K562 (cell line): ENCODE measurements around the gene GRAMD2A. TPM values are rescaled to one million over a fixed set of nuclear protein-coding genes. Genes with fewer than 3 reads are reported as not detected.
A peak's percentile ranks its signal among the peaks of the same experiment; 100 is the strongest.

Experiments
- CBX5 ChIP-seq: IDR thresholded peaks from 2 replicates; pipeline ENCODE4 v1.6.1; 2014; ENCODE audit warnings: low read depth, borderline replicate concordance
- CSDE1 ChIP-seq, 2 experiments: fragments of 450-650 bp; IDR thresholded peaks; 2 replicates each; pipeline ENCODE4 v1.6.1; 2016; ENCODE audit warnings: mild to moderate bottlenecking in 1 of 2
- TBP ChIP-seq: optimal IDR thresholded peaks from 2 replicates; pipeline ENCODE3; 2011; ENCODE audit warnings: low read depth, low read length, improper control_type of control experiment
- ZNF212 ChIP-seq: fragments of 450-650 bp; formaldehyde crosslinking; IDR thresholded peaks from 2 replicates; pipeline ENCODE4 v1.4.0; 2020; ENCODE audit warnings: mild to moderate bottlenecking
- polyA plus RNA-seq, 8 experiments: library from polyadenylated mRNA; depleted of rRNA in 4 of 8; stranded (reverse) in 5 of 8; unstranded in 3 of 8; fragments of >200 nt; fragmentation: Nextera tagmentation in 2 of 8; fragmentation: Illumina TruSeq in 1 of 8; extraction: Ambion mirVana in 2 of 8; extraction: Trizol in 1 of 8; gene quantifications; 2 replicates each; pipeline versions ENCODE4 v1.2.1 to v1.2.3, GENCODE V29; 2011 to 2014; ENCODE audit warnings: inconsistent platforms in 1 of 8, missing spikeins in 1 of 8
- total RNA-seq, 7 experiments: library from RNA; depleted of rRNA in 6 of 7; stranded (reverse); fragments of >200 nt in 6 of 7; fragmentation: Illumina TruSeq in 2 of 7; extraction: Trizol in 2 of 7; gene quantifications; 2 replicates each; pipeline versions ENCODE4 v1.2.1 to v1.2.3, GENCODE V29; 2011 to 2021; ENCODE audit warnings: low replicate concordance in 1 of 7
- TF ChIP-seq, protein P1 (sequence below), 2 experiments: fragments of 450-650 bp; formaldehyde crosslinking in 1 of 2; IDR thresholded peaks; 2 replicates each; pipeline versions ENCODE4 v1.4.0 to v1.6.1; 2014 to 2020; ENCODE audit warnings: mild to moderate bottlenecking in 2 of 2, borderline replicate concordance in 1 of 2, low read depth in 1 of 2
- TF ChIP-seq, protein P2 (sequence below), 2 experiments: IDR thresholded peaks in 1 of 2; conservative IDR thresholded peaks in 1 of 2; 2 replicates each; pipeline ENCODE4 v1.6.1; 2016; ENCODE audit warnings: low read depth in 2 of 2, mild to moderate bottlenecking in 1 of 2, missing compliant biosample characterization in 1 of 2, missing genetic modification characterization in 1 of 2, moderate library complexity in 1 of 2
- TF ChIP-seq, protein P3 (sequence below): fragments of 450-650 bp; formaldehyde crosslinking; IDR thresholded peaks from 2 replicates; pipeline ENCODE4 v1.4.0; 2020; ENCODE audit warnings: mild to moderate bottlenecking, moderate library complexity
- TF ChIP-seq, protein P4 (sequence below): fragments of 450-650 bp; formaldehyde crosslinking; IDR thresholded peaks from 2 replicates; pipeline ENCODE4 v1.4.0; 2020; ENCODE audit warnings: mild to moderate bottlenecking, moderate library complexity
- TF ChIP-seq, protein P5 (sequence below), 2 experiments: fragments of 450-650 bp; IDR thresholded peaks; 2 replicates each; pipeline ENCODE4 v1.6.1; 2018; ENCODE audit warnings: mild to moderate bottlenecking in 2 of 2, low read depth in 1 of 2; ENCODE audit not compliant: partially characterized antibody in 2 of 2

GRAMD2A gene
- total and polyA plus RNA-seq, 9 of the 15 experiments (the other 6 are each of a cell fraction or from before 2014, with no cell fraction given) = 0.08 to 0.22 TPM; not detected in 7

DNA sequence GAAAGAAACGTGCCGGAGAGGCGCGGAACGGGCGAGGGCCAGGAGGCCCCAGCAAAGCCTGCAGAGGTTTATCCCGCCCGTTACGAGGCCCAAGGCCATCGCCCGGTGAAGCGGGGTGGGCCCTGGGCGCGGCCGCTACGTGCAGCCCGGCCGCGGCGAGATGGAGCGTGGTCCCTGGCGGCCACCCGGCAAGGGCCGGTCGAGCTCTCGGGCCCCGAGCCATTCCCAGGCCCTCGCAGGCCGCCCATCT is 32.3 kb upstream of the GRAMD2A start (continued):
- TF ChIP-seq, protein P1, sequence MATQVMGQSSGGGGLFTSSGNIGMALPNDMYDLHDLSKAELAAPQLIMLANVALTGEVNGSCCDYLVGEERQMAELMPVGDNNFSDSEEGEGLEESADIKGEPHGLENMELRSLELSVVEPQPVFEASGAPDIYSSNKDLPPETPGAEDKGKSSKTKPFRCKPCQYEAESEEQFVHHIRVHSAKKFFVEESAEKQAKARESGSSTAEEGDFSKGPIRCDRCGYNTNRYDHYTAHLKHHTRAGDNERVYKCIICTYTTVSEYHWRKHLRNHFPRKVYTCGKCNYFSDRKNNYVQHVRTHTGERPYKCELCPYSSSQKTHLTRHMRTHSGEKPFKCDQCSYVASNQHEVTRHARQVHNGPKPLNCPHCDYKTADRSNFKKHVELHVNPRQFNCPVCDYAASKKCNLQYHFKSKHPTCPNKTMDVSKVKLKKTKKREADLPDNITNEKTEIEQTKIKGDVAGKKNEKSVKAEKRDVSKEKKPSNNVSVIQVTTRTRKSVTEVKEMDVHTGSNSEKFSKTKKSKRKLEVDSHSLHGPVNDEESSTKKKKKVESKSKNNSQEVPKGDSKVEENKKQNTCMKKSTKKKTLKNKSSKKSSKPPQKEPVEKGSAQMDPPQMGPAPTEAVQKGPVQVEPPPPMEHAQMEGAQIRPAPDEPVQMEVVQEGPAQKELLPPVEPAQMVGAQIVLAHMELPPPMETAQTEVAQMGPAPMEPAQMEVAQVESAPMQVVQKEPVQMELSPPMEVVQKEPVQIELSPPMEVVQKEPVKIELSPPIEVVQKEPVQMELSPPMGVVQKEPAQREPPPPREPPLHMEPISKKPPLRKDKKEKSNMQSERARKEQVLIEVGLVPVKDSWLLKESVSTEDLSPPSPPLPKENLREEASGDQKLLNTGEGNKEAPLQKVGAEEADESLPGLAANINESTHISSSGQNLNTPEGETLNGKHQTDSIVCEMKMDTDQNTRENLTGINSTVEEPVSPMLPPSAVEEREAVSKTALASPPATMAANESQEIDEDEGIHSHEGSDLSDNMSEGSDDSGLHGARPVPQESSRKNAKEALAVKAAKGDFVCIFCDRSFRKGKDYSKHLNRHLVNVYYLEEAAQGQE (IDR thresholded peaks at IDR 0.05; ENCODE audit: borderline replicate concordance) = no peak
- TF ChIP-seq, protein P1 (CRISPR knock-in tag; IDR thresholded peaks at IDR 0.05; ENCODE audit: low read depth) = peak; percentile 36; the same call in 1 of the 2 replicates
- no peak for TF ChIP-seq TBP
- TF ChIP-seq, protein P2, sequence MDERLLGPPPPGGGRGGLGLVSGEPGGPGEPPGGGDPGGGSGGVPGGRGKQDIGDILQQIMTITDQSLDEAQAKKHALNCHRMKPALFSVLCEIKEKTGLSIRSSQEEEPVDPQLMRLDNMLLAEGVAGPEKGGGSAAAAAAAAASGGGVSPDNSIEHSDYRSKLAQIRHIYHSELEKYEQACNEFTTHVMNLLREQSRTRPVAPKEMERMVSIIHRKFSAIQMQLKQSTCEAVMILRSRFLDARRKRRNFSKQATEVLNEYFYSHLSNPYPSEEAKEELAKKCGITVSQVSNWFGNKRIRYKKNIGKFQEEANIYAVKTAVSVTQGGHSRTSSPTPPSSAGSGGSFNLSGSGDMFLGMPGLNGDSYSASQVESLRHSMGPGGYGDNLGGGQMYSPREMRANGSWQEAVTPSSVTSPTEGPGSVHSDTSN (CRISPR knock-in tag; IDR thresholded peaks at IDR 0.05; ENCODE audit: low read depth) = no peak
- TF ChIP-seq, protein P2 (tag; conservative IDR thresholded peaks at IDR 0.05; ENCODE audit: low read depth) = no peak
- TF ChIP-seq, protein P3, sequence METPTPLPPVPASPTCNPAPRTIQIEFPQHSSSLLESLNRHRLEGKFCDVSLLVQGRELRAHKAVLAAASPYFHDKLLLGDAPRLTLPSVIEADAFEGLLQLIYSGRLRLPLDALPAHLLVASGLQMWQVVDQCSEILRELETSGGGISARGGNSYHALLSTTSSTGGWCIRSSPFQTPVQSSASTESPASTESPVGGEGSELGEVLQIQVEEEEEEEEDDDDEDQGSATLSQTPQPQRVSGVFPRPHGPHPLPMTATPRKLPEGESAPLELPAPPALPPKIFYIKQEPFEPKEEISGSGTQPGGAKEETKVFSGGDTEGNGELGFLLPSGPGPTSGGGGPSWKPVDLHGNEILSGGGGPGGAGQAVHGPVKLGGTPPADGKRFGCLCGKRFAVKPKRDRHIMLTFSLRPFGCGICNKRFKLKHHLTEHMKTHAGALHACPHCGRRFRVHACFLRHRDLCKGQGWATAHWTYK (CRISPR knock-in tag) = no peak; the same call in 1 of the 2 replicates
- TF ChIP-seq, protein P4, sequence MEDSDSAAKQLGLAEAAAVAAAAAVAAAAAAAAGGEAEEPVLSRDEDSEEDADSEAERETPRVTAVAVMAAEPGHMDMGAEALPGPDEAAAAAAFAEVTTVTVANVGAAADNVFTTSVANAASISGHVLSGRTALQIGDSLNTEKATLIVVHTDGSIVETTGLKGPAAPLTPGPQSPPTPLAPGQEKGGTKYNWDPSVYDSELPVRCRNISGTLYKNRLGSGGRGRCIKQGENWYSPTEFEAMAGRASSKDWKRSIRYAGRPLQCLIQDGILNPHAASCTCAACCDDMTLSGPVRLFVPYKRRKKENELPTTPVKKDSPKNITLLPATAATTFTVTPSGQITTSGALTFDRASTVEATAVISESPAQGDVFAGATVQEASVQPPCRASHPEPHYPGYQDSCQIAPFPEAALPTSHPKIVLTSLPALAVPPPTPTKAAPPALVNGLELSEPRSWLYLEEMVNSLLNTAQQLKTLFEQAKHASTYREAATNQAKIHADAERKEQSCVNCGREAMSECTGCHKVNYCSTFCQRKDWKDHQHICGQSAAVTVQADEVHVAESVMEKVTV (CRISPR knock-in tag) = no peak
- TF ChIP-seq, protein P5, sequence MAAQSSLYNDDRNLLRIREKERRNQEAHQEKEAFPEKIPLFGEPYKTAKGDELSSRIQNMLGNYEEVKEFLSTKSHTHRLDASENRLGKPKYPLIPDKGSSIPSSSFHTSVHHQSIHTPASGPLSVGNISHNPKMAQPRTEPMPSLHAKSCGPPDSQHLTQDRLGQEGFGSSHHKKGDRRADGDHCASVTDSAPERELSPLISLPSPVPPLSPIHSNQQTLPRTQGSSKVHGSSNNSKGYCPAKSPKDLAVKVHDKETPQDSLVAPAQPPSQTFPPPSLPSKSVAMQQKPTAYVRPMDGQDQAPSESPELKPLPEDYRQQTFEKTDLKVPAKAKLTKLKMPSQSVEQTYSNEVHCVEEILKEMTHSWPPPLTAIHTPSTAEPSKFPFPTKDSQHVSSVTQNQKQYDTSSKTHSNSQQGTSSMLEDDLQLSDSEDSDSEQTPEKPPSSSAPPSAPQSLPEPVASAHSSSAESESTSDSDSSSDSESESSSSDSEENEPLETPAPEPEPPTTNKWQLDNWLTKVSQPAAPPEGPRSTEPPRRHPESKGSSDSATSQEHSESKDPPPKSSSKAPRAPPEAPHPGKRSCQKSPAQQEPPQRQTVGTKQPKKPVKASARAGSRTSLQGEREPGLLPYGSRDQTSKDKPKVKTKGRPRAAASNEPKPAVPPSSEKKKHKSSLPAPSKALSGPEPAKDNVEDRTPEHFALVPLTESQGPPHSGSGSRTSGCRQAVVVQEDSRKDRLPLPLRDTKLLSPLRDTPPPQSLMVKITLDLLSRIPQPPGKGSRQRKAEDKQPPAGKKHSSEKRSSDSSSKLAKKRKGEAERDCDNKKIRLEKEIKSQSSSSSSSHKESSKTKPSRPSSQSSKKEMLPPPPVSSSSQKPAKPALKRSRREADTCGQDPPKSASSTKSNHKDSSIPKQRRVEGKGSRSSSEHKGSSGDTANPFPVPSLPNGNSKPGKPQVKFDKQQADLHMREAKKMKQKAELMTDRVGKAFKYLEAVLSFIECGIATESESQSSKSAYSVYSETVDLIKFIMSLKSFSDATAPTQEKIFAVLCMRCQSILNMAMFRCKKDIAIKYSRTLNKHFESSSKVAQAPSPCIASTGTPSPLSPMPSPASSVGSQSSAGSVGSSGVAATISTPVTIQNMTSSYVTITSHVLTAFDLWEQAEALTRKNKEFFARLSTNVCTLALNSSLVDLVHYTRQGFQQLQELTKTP (IDR thresholded peaks at IDR 0.05; ENCODE audit: low read depth in 1 of 2, partially characterized antibody in 2 of 2) = no peak
- TF ChIP-seq ZNF212 = no peak
- no peak for TF ChIP-seq CBX5
- no peak for TF ChIP-seq CSDE1 (IDR thresholded peaks at IDR 0.05)
